Endothelial cell of umbilical vein (primary cell): ENCODE data around the gene ZP2. TPM values are rescaled to one million over a fixed set of nuclear protein-coding genes. Genes with fewer than 3 reads are reported as not detected.

Experiments
- BruUV-seq: library from RNA; stranded (reverse); fragments of 400-500 nt; replicated peaks from 2 replicates; lab custom pipeline; 2021; lab: Mats Ljungman, UMichigan
- CTCF ChIA-PET: fragments of 300-600, 350-600 bp; sonication (Branson Sonifier 250); formaldehyde crosslinking; loops from one replicate; lab custom pipeline; 2021; ENCODE audit warnings: antibody characterized with exemption, inconsistent platforms; lab: Charles Lee
- POLR2A ChIA-PET: fragments of 300-600, 350-600 bp; sonication (Branson Sonifier 250); formaldehyde crosslinking; loops from one replicate; lab custom pipeline; 2021; ENCODE audit warnings: antibody characterized with exemption, inconsistent platforms; lab: Charles Lee
- DNase-seq: peaks from one replicate; pipeline ENCODE4 v3.0.0-alpha.2; 2011; ENCODE audit warnings: low read depth, low spot score
- FAIRE-seq: peaks from 2 replicates; lab custom pipeline; 2011; peaks lifted over from hg19 to GRCh38; lab: Jason Lieb, UNC
- H2AFZ ChIP-seq: 2 replicates; pipeline ENCODE4 v1.6.0; 2012; ENCODE audit warnings: low read depth, low read length, control low read depth, inconsistent platforms
- H3K27ac ChIP-seq: 2 replicates; pipeline ENCODE4 v1.5.1; 2011; ENCODE audit warnings: low read depth, mild to moderate bottlenecking, control low read depth, low read length, moderate library complexity; ENCODE audit not compliant: insufficient read depth
- H3K27me3 ChIP-seq, 2 experiments: 2 replicates each; pipeline versions ENCODE4 v1.6.0 to v1.6.1; 2011; ENCODE audit warnings: low read length in 2 of 2, mixed read lengths in 1 of 2; ENCODE audit not compliant: control insufficient read depth in 2 of 2, insufficient read depth in 2 of 2
- H3K36me3 ChIP-seq, 2 experiments: 2 replicates in 1 of 2; 3 replicates in 1 of 2; pipeline ENCODE4 v1.5.1; 2011; ENCODE audit warnings: low read length in 2 of 2, mild to moderate bottlenecking in 1 of 2, moderate library complexity in 1 of 2; ENCODE audit not compliant: control insufficient read depth in 2 of 2, insufficient read depth in 2 of 2; ENCODE audit errors: extremely low read depth in 1 of 2
- H3K4me1 ChIP-seq: 3 replicates; pipeline ENCODE4 v1.5.1; 2011; ENCODE audit warnings: mild to moderate bottlenecking, low read length; ENCODE audit not compliant: control insufficient read depth, insufficient read depth; ENCODE audit errors: extremely low read depth
- H3K4me2 ChIP-seq: 2 replicates; pipeline ENCODE4 v1.6.1; 2011; ENCODE audit warnings: low read length, control low read depth, mixed read lengths; ENCODE audit not compliant: insufficient read depth
- H3K4me3 ChIP-seq, 3 experiments: fragments of 200-600 bp in 1 of 3; sonication (generic), shearing (Covaris generic) in 1 of 3; replicated peaks in 1 of 3; 2 replicates each; pipeline ENCODE4 v1.5.1; 2011 to 2016; ENCODE audit warnings: control low read depth in 3 of 3, low read length in 3 of 3, mild to moderate bottlenecking in 2 of 3, inconsistent platforms in 1 of 3, low read depth in 1 of 3, moderate library complexity in 1 of 3; ENCODE audit not compliant: insufficient read depth in 1 of 3
- H3K79me2 ChIP-seq: 2 replicates; pipeline ENCODE4 v1.6.0; 2012; ENCODE audit warnings: low read length, inconsistent platforms; ENCODE audit not compliant: control insufficient read depth, insufficient read depth
- H3K9ac ChIP-seq: replicated peaks from 2 replicates; pipeline ENCODE3; 2011; ENCODE audit warnings: low read length, control low read depth; ENCODE audit not compliant: insufficient read depth; ENCODE audit errors: extremely low read depth
- H3K9me1 ChIP-seq: replicated peaks from 3 replicates; pipeline ENCODE4 v1.6.0; 2011; ENCODE audit warnings: mild to moderate bottlenecking, low read length; ENCODE audit not compliant: control insufficient read depth, insufficient read depth; ENCODE audit errors: extremely low read depth
- H3K9me3 ChIP-seq: replicated peaks from 2 replicates; pipeline ENCODE4 v1.5.1; 2012; ENCODE audit warnings: low read length, inconsistent platforms; ENCODE audit not compliant: control insufficient read depth, insufficient read depth
- H4K20me1 ChIP-seq: replicated peaks from 2 replicates; pipeline ENCODE3; 2011; ENCODE audit warnings: mild to moderate bottlenecking, low read length; ENCODE audit not compliant: control insufficient read depth, insufficient read depth; ENCODE audit errors: extremely low read depth
- GATA2 ChIP-seq: IDR thresholded peaks from 2 replicates; pipeline ENCODE4 v1.7.0; 2011; ENCODE audit warnings: low read depth, mild to moderate bottlenecking, moderate library complexity, mixed read lengths, low read length; ENCODE audit not compliant: insufficient read length, insufficient read depth
- JUN ChIP-seq: IDR thresholded peaks from 2 replicates; pipeline ENCODE4 v1.6.1; 2011; ENCODE audit warnings: borderline replicate concordance, low read depth; ENCODE audit not compliant: insufficient read length, insufficient read depth
- MAX ChIP-seq: IDR thresholded peaks from 2 replicates; pipeline ENCODE4 v1.6.1; 2011; ENCODE audit not compliant: insufficient read depth, insufficient read length
- POLR2AphosphoS5 ChIP-seq: IDR thresholded peaks from 2 replicates; pipeline ENCODE4 v1.6.1; 2012; ENCODE audit warnings: low read depth, mild to moderate bottlenecking, control low read depth, low read length, moderate library complexity; ENCODE audit not compliant: insufficient read depth
- dilution Hi-C: fragments of 300-500 bp; cut with MboI; formaldehyde crosslinking; loops from one replicate; pipeline ENCODE4 v1.15.0; 2019; ENCODE audit warnings: low sequenced_read_pairs; ENCODE audit not compliant: extremely low pct_ligation_motif_present
- intact Hi-C: fragments of 100-400 bp; cut with micrococcal nuclease; formaldehyde crosslinking; loops from one replicate; pipeline ENCODE4 v1.10.0; 2022
- polyA plus RNA-seq, 4 experiments: library from polyadenylated mRNA; depleted of rRNA in 3 of 4; stranded (reverse) in 3 of 4; unstranded in 1 of 4; fragments of >200 nt; gene quantifications; 2 replicates each; pipeline versions ENCODE4 v1.2.1 to v1.2.3, GENCODE V29; 2011 to 2012; ENCODE audit warnings: missing spikeins in 1 of 4
- total RNA-seq: library from RNA; stranded (reverse); gene quantifications from 2 replicates; pipeline ENCODE4 v1.2.3, GENCODE V29; 2021
- TF ChIP-seq, protein P1 (sequence below), 2 donors: IDR thresholded peaks; 1 replicate in 1 of 2; 2 replicates in 1 of 2; pipeline ENCODE4 v1.5.1; 2011; ENCODE audit warnings: low read length in 2 of 2, mild to moderate bottlenecking in 2 of 2, moderate library complexity in 2 of 2, control low read depth in 1 of 2, inconsistent platforms in 1 of 2, low read depth in 1 of 2; ENCODE audit not compliant: insufficient read depth in 1 of 2; ENCODE audit errors: extremely low read depth in 1 of 2

ZP2 gene
- total and polyA plus RNA-seq, 2 donors (not counting 3 experiments of a cell fraction or from before 2014, with no cell fraction given), result not detected

- Histone ChIP-seq H3K36me3 (peaks cover 4 to 9% of the 10 kb centered on the region in 2 experiments), H3K27me3 (no peaks in the 10 kb centered on the region), H4K20me1 (no peaks in the 10 kb centered on the region), H3K4me2 (no peak overlapping the region), H3K4me3 (no peak overlapping the region), H2AFZ (no peak overlapping the region), H3K79me2 (no peaks in the 10 kb centered on the region), H3K4me1 (peaks cover 11% of the 10 kb centered on the region), H3K9ac (no peak overlapping the region), H3K27ac (no peak overlapping the region), H3K9me3 (no peaks in the 10 kb centered on the region), H3K9me1 (no peaks in the 10 kb centered on the region)
- ChIA-PET POLR2A (no interaction called here), CTCF (interaction anchor here (1.2 to 1.8 kb wide), 3 partner anchors 27 to 138 kb away, joined by 3 to 9 read pairs (median 6); no protein-coding TSS in a partner anchor)
- BruUV-seq, result no TSS peak
- intact Hi-C loops (no loop called here), dilution Hi-C loops (no loop called here)
- TF ChIP-seq MAX, result no peak
- TF ChIP-seq, protein P1, sequence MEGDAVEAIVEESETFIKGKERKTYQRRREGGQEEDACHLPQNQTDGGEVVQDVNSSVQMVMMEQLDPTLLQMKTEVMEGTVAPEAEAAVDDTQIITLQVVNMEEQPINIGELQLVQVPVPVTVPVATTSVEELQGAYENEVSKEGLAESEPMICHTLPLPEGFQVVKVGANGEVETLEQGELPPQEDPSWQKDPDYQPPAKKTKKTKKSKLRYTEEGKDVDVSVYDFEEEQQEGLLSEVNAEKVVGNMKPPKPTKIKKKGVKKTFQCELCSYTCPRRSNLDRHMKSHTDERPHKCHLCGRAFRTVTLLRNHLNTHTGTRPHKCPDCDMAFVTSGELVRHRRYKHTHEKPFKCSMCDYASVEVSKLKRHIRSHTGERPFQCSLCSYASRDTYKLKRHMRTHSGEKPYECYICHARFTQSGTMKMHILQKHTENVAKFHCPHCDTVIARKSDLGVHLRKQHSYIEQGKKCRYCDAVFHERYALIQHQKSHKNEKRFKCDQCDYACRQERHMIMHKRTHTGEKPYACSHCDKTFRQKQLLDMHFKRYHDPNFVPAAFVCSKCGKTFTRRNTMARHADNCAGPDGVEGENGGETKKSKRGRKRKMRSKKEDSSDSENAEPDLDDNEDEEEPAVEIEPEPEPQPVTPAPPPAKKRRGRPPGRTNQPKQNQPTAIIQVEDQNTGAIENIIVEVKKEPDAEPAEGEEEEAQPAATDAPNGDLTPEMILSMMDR (IDR thresholded peaks at IDR 0.05; ENCODE audit: extremely low read depth in 1 of 2, insufficient read depth in 1 of 2, low read depth in 1 of 2, low read length in 2 of 2), result no peak
- no peak for TF ChIP-seq POLR2AphosphoS5
- no peak for TF ChIP-seq JUN
- no peak for TF ChIP-seq GATA2
- DNase-seq (no peak), FAIRE-seq (no peak)
Measured at GRCh38 chr16:21162661-21163151, 48.7 kb downstream of the ZP2 start.
